K562 (cell line): ENCODE data around the gene TSHR. TPM values are rescaled to one million over a fixed set of nuclear protein-coding genes. Genes with fewer than 3 reads are reported as not detected.

Experiments
- ATF1 ChIP-seq, 2 experiments: fragments of 450-650 bp in 1 of 2; IDR thresholded peaks; 2 replicates each; pipeline ENCODE4 v1.6.1; 2016; ENCODE audit warnings: missing compliant biosample characterization in 1 of 2, missing genetic modification characterization in 1 of 2
- LCOR ChIP-seq: sonication (generic); formaldehyde crosslinking; IDR thresholded peaks from 2 replicates; pipeline ENCODE4 v1.8.0; 2022; ENCODE audit warnings: mild to moderate bottlenecking, missing genetic modification reagents
- PURB ChIP-seq: sonication (generic); formaldehyde crosslinking; IDR thresholded peaks from 2 replicates; pipeline ENCODE4 v1.9.0; 2021; ENCODE audit warnings: low read depth, mild to moderate bottlenecking, missing genetic modification reagents
- polyA plus RNA-seq, 8 experiments: library from polyadenylated mRNA; depleted of rRNA in 4 of 8; stranded (reverse) in 5 of 8; unstranded in 3 of 8; fragments of >200 nt; fragmentation: Nextera tagmentation in 2 of 8; fragmentation: Illumina TruSeq in 1 of 8; extraction: Ambion mirVana in 2 of 8; extraction: Trizol in 1 of 8; gene quantifications; 2 replicates each; pipeline versions ENCODE4 v1.2.1 to v1.2.3, GENCODE V29; 2011 to 2014; ENCODE audit warnings: inconsistent platforms in 1 of 8, missing spikeins in 1 of 8
- total RNA-seq, 7 experiments: library from RNA; depleted of rRNA in 6 of 7; stranded (reverse); fragments of >200 nt in 6 of 7; fragmentation: Illumina TruSeq in 2 of 7; extraction: Trizol in 2 of 7; gene quantifications; 2 replicates each; pipeline versions ENCODE4 v1.2.1 to v1.2.3, GENCODE V29; 2011 to 2021; ENCODE audit warnings: low replicate concordance in 1 of 7
- TF ChIP-seq, protein P1 (sequence below): fragments of 450-650 bp; IDR thresholded peaks from 2 replicates; pipeline ENCODE4 v1.6.1; 2016; ENCODE audit warnings: mild to moderate bottlenecking, moderate library complexity
- TF ChIP-seq, protein P2 (sequence below), 2 experiments: fragments of 450-650 bp; conservative IDR thresholded peaks; 2 replicates each; pipeline ENCODE4 v1.6.1; 2017; ENCODE audit warnings: mild to moderate bottlenecking in 2 of 2, moderate library complexity in 2 of 2
- TF ChIP-seq, protein P3 (sequence below): fragments of 250-450 bp; sonication (Bioruptor Pico); IDR thresholded peaks from 2 replicates; pipeline ENCODE4 v1.4.0; 2020
- TF ChIP-seq, protein P4 (sequence below): sonication (generic); IDR thresholded peaks from 2 replicates; pipeline ENCODE4 v1.6.1; 2016
- TF ChIP-seq, protein P5 (sequence below), 2 experiments: fragments of 450-650 bp in 1 of 2; sonication (generic) in 1 of 2; formaldehyde crosslinking in 1 of 2; IDR thresholded peaks in 1 of 2; conservative IDR thresholded peaks in 1 of 2; 2 replicates each; pipeline versions ENCODE4 v1.6.1 to v1.8.1; 2016 to 2023; ENCODE audit warnings: mild to moderate bottlenecking in 2 of 2, moderate library complexity in 2 of 2, inconsistent platforms in 1 of 2, missing genetic modification reagents in 1 of 2

The TSHR gene
- total and polyA plus RNA-seq, 9 of the 15 experiments (the other 6 are each of a cell fraction or from before 2014, with no cell fraction given), result 0.01 to 0.10 TPM; not detected in 7

DNA sequence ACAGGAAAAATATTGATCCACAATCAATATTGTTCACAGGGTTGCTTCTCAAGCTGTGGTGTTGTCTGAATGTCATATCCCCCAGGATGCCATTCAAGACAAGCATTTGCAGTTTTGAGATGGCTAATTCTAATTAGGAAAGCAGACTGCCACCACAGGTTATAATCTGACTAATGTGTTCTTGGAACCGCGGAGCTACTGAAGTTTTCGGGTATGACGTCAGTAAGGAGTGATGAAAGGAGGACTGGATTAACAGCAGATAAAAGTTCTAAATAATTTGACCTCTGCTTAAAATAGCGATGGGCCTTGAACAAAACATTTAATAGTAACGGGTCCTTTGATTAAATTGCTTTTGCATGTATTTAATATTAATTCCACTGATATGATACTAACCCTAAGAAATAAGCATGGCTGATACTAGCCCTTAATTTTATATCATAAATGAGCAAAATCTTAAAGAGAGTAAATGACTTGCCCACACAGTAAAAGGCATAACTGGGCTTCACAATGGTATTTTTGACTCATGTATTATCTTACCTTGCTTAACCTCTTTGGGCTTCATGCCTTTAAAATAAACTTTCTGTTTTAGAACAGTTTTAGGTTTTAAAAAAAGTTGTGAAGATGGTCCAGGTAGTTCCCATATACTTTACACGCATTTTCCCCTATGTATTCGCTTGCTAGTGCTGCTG is 50.3 kb downstream of the TSHR start (continued):
- TF ChIP-seq, protein P1, sequence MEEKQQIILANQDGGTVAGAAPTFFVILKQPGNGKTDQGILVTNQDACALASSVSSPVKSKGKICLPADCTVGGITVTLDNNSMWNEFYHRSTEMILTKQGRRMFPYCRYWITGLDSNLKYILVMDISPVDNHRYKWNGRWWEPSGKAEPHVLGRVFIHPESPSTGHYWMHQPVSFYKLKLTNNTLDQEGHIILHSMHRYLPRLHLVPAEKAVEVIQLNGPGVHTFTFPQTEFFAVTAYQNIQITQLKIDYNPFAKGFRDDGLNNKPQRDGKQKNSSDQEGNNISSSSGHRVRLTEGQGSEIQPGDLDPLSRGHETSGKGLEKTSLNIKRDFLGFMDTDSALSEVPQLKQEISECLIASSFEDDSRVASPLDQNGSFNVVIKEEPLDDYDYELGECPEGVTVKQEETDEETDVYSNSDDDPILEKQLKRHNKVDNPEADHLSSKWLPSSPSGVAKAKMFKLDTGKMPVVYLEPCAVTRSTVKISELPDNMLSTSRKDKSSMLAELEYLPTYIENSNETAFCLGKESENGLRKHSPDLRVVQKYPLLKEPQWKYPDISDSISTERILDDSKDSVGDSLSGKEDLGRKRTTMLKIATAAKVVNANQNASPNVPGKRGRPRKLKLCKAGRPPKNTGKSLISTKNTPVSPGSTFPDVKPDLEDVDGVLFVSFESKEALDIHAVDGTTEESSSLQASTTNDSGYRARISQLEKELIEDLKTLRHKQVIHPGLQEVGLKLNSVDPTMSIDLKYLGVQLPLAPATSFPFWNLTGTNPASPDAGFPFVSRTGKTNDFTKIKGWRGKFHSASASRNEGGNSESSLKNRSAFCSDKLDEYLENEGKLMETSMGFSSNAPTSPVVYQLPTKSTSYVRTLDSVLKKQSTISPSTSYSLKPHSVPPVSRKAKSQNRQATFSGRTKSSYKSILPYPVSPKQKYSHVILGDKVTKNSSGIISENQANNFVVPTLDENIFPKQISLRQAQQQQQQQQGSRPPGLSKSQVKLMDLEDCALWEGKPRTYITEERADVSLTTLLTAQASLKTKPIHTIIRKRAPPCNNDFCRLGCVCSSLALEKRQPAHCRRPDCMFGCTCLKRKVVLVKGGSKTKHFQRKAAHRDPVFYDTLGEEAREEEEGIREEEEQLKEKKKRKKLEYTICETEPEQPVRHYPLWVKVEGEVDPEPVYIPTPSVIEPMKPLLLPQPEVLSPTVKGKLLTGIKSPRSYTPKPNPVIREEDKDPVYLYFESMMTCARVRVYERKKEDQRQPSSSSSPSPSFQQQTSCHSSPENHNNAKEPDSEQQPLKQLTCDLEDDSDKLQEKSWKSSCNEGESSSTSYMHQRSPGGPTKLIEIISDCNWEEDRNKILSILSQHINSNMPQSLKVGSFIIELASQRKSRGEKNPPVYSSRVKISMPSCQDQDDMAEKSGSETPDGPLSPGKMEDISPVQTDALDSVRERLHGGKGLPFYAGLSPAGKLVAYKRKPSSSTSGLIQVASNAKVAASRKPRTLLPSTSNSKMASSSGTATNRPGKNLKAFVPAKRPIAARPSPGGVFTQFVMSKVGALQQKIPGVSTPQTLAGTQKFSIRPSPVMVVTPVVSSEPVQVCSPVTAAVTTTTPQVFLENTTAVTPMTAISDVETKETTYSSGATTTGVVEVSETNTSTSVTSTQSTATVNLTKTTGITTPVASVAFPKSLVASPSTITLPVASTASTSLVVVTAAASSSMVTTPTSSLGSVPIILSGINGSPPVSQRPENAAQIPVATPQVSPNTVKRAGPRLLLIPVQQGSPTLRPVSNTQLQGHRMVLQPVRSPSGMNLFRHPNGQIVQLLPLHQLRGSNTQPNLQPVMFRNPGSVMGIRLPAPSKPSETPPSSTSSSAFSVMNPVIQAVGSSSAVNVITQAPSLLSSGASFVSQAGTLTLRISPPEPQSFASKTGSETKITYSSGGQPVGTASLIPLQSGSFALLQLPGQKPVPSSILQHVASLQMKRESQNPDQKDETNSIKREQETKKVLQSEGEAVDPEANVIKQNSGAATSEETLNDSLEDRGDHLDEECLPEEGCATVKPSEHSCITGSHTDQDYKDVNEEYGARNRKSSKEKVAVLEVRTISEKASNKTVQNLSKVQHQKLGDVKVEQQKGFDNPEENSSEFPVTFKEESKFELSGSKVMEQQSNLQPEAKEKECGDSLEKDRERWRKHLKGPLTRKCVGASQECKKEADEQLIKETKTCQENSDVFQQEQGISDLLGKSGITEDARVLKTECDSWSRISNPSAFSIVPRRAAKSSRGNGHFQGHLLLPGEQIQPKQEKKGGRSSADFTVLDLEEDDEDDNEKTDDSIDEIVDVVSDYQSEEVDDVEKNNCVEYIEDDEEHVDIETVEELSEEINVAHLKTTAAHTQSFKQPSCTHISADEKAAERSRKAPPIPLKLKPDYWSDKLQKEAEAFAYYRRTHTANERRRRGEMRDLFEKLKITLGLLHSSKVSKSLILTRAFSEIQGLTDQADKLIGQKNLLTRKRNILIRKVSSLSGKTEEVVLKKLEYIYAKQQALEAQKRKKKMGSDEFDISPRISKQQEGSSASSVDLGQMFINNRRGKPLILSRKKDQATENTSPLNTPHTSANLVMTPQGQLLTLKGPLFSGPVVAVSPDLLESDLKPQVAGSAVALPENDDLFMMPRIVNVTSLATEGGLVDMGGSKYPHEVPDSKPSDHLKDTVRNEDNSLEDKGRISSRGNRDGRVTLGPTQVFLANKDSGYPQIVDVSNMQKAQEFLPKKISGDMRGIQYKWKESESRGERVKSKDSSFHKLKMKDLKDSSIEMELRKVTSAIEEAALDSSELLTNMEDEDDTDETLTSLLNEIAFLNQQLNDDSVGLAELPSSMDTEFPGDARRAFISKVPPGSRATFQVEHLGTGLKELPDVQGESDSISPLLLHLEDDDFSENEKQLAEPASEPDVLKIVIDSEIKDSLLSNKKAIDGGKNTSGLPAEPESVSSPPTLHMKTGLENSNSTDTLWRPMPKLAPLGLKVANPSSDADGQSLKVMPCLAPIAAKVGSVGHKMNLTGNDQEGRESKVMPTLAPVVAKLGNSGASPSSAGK, result no peak
- TF ChIP-seq, protein P2, sequence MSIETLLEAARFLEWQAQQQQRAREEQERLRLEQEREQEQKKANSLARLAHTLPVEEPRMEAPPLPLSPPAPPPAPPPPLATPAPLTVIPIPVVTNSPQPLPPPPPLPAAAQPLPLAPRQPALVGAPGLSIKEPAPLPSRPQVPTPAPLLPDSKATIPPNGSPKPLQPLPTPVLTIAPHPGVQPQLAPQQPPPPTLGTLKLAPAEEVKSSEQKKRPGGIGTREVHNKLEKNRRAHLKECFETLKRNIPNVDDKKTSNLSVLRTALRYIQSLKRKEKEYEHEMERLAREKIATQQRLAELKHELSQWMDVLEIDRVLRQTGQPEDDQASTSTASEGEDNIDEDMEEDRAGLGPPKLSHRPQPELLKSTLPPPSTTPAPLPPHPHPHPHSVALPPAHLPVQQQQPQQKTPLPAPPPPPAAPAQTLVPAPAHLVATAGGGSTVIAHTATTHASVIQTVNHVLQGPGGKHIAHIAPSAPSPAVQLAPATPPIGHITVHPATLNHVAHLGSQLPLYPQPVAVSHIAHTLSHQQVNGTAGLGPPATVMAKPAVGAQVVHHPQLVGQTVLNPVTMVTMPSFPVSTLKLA (conservative IDR thresholded peaks at IDR 0.05), result no peak
- no peak for TF ChIP-seq ATF1 (CRISPR knock-in tag; IDR thresholded peaks at IDR 0.05)
- peak; percentile 56; the same call in 1 of the 2 replicates for TF ChIP-seq ATF1 (tag; IDR thresholded peaks at IDR 0.05)
- no peak for TF ChIP-seq LCOR (CRISPR knock-in tag)
- TF ChIP-seq, protein P3, sequence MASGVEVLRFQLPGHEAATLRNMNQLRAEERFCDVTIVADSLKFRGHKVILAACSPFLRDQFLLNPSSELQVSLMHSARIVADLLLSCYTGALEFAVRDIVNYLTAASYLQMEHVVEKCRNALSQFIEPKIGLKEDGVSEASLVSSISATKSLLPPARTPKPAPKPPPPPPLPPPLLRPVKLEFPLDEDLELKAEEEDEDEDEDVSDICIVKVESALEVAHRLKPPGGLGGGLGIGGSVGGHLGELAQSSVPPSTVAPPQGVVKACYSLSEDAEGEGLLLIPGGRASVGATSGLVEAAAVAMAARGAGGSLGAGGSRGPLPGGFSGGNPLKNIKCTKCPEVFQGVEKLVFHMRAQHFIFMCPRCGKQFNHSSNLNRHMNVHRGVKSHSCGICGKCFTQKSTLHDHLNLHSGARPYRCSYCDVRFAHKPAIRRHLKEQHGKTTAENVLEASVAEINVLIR (CRISPR knock-in tag), result 0 out of 2 replicates have a peak, but pooled peaks have one; percentile 19
- TF ChIP-seq, protein P4, sequence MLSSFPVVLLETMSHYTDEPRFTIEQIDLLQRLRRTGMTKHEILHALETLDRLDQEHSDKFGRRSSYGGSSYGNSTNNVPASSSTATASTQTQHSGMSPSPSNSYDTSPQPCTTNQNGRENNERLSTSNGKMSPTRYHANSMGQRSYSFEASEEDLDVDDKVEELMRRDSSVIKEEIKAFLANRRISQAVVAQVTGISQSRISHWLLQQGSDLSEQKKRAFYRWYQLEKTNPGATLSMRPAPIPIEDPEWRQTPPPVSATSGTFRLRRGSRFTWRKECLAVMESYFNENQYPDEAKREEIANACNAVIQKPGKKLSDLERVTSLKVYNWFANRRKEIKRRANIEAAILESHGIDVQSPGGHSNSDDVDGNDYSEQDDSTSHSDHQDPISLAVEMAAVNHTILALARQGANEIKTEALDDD, result 0 out of 2 replicates have a peak, but pooled peaks have one; percentile 38
- TF ChIP-seq PURB (CRISPR knock-in tag), result no peak
- TF ChIP-seq, protein P5, sequence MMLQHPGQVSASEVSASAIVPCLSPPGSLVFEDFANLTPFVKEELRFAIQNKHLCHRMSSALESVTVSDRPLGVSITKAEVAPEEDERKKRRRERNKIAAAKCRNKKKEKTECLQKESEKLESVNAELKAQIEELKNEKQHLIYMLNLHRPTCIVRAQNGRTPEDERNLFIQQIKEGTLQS (IDR thresholded peaks at IDR 0.05), result peak; percentile 75
- TF ChIP-seq, protein P5 (CRISPR knock-in tag; conservative IDR thresholded peaks at IDR 0.05), result no peak
